Activated naive CD4-positive, alpha-beta T cell treated with anti-CD3 and anti-CD28 coated beads for 36 hours (primary cell): ENCODE results near the gene DNAH5. TPM values are rescaled to one million over a fixed set of nuclear protein-coding genes. Genes with fewer than 3 reads are reported as not detected.
"Not testable (repeated sequence)": the region's sequence is repeated elsewhere in the genome, so short reads cannot be mapped to it uniquely, and the experiment has no call there.

Source experiments
- CTCF ChIA-PET: fragments of 350-600 bp; sonication (Branson Sonifier 250); formaldehyde crosslinking; loops from one replicate; lab custom pipeline; 2021; ENCODE audit warnings: antibody characterized with exemption; lab: Charles Lee
- DNase-seq: peaks from one replicate; pipeline ENCODE4 v3.0.0-alpha.2; 2020
- H3K27ac Mint-ChIP-seq: one replicate; pipeline ENCODE4 v1.8.0; 2021; ENCODE audit warnings: mild to moderate bottlenecking, mixed read lengths
- H3K27me3 Mint-ChIP-seq: one replicate; pipeline ENCODE4 v1.8.0; 2021; ENCODE audit warnings: low read depth, mixed read lengths
- H3K36me3 Mint-ChIP-seq: one replicate; pipeline ENCODE4 v1.8.0; 2021; ENCODE audit warnings: low read depth, mixed read lengths
- H3K4me1 Mint-ChIP-seq: one replicate; pipeline ENCODE4 v1.8.0; 2021; ENCODE audit warnings: low read depth, mixed read lengths
- H3K4me3 Mint-ChIP-seq: one replicate; pipeline ENCODE4 v1.8.0; 2021; ENCODE audit warnings: mild to moderate bottlenecking, moderate library complexity, mixed read lengths
- H3K9me3 Mint-ChIP-seq: one replicate; pipeline ENCODE4 v1.8.0; 2021; ENCODE audit warnings: mixed read lengths
- intact Hi-C: fragments of 100-400 bp; cut with micrococcal nuclease; formaldehyde crosslinking; loops from one replicate; pipeline ENCODE4 v1.15.1; 2023
- total RNA-seq, 2 experiments: library from RNA; stranded (reverse); gene quantifications; one replicate each; pipeline ENCODE4 v1.2.3, GENCODE V29; 2021

The DNAH5 gene
- total RNA-seq, 2 experiments from 2014 or later: not detected

- Mint-ChIP-seq H3K27ac (no peak overlapping the region), H3K4me3 (no peak overlapping the region), H3K36me3 (no peaks in the 10 kb centered on the region), H3K4me1 (no peaks in the 10 kb centered on the region), H3K27me3 (no peaks in the 10 kb centered on the region), H3K9me3 (peaks cover 8% of the 10 kb centered on the region)
- intact Hi-C loops: no loop called here
- CTCF ChIA-PET: no interaction called here
- no peak for DNase-seq
Measured at GRCh38 chr5:13804336-13804735, 140.2 kb downstream of the DNAH5 start.

- CTCF ChIA-PET, H3K4me3 Mint-ChIP-seq: not testable (repeated sequence)
Measured at GRCh38 chr5:13798569-13798968, 145.9 kb downstream of the DNAH5 start.

DNA sequence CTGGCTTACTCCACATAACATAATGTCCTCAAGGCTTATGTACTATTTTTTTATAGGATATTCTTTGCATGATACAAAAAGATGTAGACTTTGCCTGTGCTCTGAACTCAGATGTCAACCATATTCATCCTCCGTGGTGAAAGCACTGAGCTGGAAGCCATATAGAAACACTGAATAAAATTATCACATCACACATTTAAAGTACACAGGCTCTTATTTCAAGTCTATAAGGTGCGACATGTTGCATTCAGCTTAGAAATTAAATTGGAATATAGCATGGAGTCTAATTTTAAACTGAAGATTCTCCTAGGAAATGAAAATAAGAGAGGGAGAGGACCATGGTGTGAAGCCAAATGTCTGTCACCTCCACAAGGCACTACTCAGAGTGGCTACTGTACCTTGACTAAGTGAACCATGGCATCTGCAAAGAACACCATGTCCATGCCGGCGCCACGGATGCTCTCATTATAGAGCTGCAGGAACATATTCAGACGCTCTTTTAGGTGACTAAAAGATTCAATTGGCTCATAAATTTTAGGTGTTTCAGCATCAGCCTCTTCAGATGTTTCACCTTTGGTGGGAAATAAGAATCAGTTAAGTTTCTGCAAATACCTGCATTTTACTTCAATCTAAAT lies 158.6 kb downstream of the DNAH5 start:
- H3K4me3 Mint-ChIP-seq: no peak overlapping the region
- no peaks in the 10 kb centered on the region for H3K4me1 Mint-ChIP-seq
- no peaks in the 10 kb centered on the region for H3K9me3 Mint-ChIP-seq
- DNase-seq: no peak
- intact Hi-C loops: loop anchor here (10.0 kb wide), 1 partner anchor 169 kb away; no protein-coding TSS in a partner anchor
- no peaks in the 10 kb centered on the region for H3K36me3 Mint-ChIP-seq
- H3K27me3 Mint-ChIP-seq: no peaks in the 10 kb centered on the region
- CTCF ChIA-PET: no interaction called here
- no peak overlapping the region for H3K27ac Mint-ChIP-seq

More at GRCh38 chr5:13798569-13798968, 145.9 kb downstream of the DNAH5 start:
- intact Hi-C loops, H3K4me1 Mint-ChIP-seq, DNase-seq, H3K36me3 Mint-ChIP-seq, H3K27me3 Mint-ChIP-seq, H3K27ac Mint-ChIP-seq: not testable (repeated sequence)
- peaks cover 14% of the 10 kb centered on the region for H3K9me3 Mint-ChIP-seq

- peaks cover 3% of the 10 kb centered on the region for H3K9me3 Mint-ChIP-seq
- DNase-seq: no peak
- no peaks in the 10 kb centered on the region for H3K36me3 Mint-ChIP-seq
- H3K4me3 Mint-ChIP-seq: no peak overlapping the region
- no peak overlapping the region for H3K27ac Mint-ChIP-seq
- no peaks in the 10 kb centered on the region for H3K27me3 Mint-ChIP-seq
- intact Hi-C loops: loop anchor here (10.0 kb wide), 1 partner anchor 171 kb away; no protein-coding TSS in a partner anchor
- CTCF ChIA-PET: no interaction called here
- H3K4me1 Mint-ChIP-seq: no peaks in the 10 kb centered on the region
Measured at GRCh38 chr5:13783726-13784125, 160.8 kb downstream of the DNAH5 start.

DNA sequence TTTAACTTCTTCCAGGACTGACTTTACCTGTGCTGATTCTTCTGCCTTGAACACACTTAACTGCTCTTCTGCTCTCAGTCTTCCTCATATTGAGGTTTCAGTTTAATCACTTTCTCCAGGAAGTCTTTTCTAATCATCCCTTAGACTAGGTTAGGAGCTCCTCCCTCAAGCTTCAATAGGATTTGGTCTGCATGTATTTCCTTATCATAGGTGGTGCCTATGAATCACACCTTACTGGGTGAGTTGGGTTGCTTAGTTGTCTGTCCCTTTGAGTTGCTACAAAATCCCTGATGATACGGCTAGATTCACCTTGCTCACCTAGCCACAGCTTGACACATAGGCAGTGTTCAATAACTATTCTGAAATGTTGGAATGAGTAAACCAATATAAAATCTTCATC lies 164.4 kb downstream of the DNAH5 start:
- Mint-ChIP-seq H3K27ac (no peak overlapping the region), H3K9me3 (peaks cover 3% of the 10 kb centered on the region), H3K4me3 (no peak overlapping the region), H3K4me1 (no peaks in the 10 kb centered on the region), H3K27me3 (no peaks in the 10 kb centered on the region), H3K36me3 (no peaks in the 10 kb centered on the region)
- intact Hi-C loops: loop anchor here (10.0 kb wide), 1 partner anchor 175 kb away; no protein-coding TSS in a partner anchor
- CTCF ChIA-PET: no interaction called here
- no peak for DNase-seq

DNA sequence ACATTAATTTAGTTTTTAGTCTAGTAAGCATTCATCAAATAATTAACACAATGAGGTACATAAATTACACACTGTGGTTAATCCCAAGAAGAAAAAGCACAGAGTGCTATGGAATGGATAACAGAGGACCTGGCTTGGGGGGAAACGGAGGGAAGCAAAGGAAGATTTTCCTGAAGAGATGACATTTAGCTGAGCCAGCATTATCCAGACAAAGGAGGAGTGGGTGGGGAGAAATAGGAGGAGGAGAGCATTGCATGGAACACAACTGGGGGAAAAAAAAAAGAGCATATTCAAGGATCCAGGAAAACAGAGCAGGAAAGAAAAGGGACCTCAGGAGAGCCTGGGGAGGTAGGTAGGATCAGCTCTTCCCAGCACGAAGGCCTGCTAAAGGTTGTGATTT lies 170.8 kb downstream of the DNAH5 start:
- no peaks in the 10 kb centered on the region for H3K36me3 Mint-ChIP-seq
- no peak overlapping the region for H3K27ac Mint-ChIP-seq
- H3K9me3 Mint-ChIP-seq: no peaks in the 10 kb centered on the region
- no peak overlapping the region for H3K4me3 Mint-ChIP-seq
- CTCF ChIA-PET: interaction anchor here (0.7 to 1.1 kb wide), 2 partner anchors 9 to 214 kb away, joined by 3 to 7 read pairs; no protein-coding TSS in a partner anchor
- H3K4me1 Mint-ChIP-seq: no peaks in the 10 kb centered on the region
- intact Hi-C loops: no loop called here
- DNase-seq: no peak
- H3K27me3 Mint-ChIP-seq: no peaks in the 10 kb centered on the region

- H3K4me1 Mint-ChIP-seq: no peaks in the 10 kb centered on the region
- H3K27ac Mint-ChIP-seq: no peak overlapping the region
- no peak overlapping the region for H3K4me3 Mint-ChIP-seq
- H3K9me3 Mint-ChIP-seq: no peaks in the 10 kb centered on the region
- H3K27me3 Mint-ChIP-seq: no peaks in the 10 kb centered on the region
- intact Hi-C loops: no loop called here
- DNase-seq: no peak
- CTCF ChIA-PET: no interaction called here
- H3K36me3 Mint-ChIP-seq: no peaks in the 10 kb centered on the region
Measured at GRCh38 chr5:13771011-13771571, 173.4 kb downstream of the DNAH5 start.

DNA sequence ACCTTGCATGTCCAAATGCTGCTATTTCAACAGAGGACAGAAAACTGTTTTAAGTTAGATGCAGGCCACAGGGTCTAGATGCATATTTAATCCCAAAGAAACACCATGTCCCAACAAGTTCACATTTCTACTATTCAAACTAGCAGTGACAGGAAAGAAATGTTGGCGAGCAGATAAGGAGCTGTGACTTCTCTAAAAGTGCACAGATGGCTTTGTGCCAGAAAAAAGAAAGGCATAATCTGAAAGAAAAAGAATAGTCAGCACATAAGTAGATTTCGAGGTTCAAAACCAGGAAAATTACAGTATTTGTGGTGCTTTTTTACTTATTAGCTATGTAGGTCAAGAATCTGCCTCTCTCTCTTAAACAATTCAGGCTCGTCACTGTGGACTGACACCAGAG lies 178.3 kb downstream of the DNAH5 start:
- DNase-seq: no peak
- Mint-ChIP-seq H3K9me3 (no peaks in the 10 kb centered on the region), H3K36me3 (no peaks in the 10 kb centered on the region), H3K27ac (no peak overlapping the region), H3K4me3 (no peak overlapping the region), H3K4me1 (no peaks in the 10 kb centered on the region), H3K27me3 (no peaks in the 10 kb centered on the region)
- CTCF ChIA-PET: no interaction called here
- intact Hi-C loops: no loop called here

GRCh38 chr5:13763719-13764118 lies 180.8 kb downstream of the DNAH5 start:
- CTCF ChIA-PET: no interaction called here
- Mint-ChIP-seq H3K36me3 (no peaks in the 10 kb centered on the region), H3K27ac (no peak overlapping the region), H3K4me3 (no peak overlapping the region), H3K4me1 (no peaks in the 10 kb centered on the region), H3K9me3 (no peaks in the 10 kb centered on the region), H3K27me3 (no peaks in the 10 kb centered on the region)
- intact Hi-C loops: no loop called here
- no peak for DNase-seq

DNA sequence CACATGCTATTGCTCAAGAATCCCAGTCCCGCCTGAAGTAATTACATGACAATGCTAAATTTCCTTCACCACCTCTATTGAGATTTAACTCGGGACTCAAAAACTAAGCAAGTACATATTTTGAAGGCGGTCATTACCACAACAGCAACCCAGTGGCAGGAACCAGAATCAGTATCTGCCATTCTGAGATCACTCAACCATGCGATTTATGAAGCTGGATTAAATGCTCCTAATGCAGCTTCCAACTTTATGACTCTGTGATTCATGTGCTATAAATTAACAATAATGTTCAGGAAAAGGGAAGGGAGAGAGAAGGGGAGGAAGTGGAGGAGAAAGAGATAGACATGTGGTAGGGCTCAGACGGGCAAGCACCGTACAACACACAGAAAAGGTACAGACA lies 194.7 kb downstream of the DNAH5 start:
- H3K9me3 Mint-ChIP-seq: no peaks in the 10 kb centered on the region
- no peak overlapping the region for H3K27ac Mint-ChIP-seq
- no peaks in the 10 kb centered on the region for H3K4me1 Mint-ChIP-seq
- no peak overlapping the region for H3K4me3 Mint-ChIP-seq
- intact Hi-C loops: no loop called here
- H3K27me3 Mint-ChIP-seq: no peaks in the 10 kb centered on the region
- CTCF ChIA-PET: no interaction called here
- H3K36me3 Mint-ChIP-seq: no peaks in the 10 kb centered on the region
- DNase-seq: no peak

DNA sequence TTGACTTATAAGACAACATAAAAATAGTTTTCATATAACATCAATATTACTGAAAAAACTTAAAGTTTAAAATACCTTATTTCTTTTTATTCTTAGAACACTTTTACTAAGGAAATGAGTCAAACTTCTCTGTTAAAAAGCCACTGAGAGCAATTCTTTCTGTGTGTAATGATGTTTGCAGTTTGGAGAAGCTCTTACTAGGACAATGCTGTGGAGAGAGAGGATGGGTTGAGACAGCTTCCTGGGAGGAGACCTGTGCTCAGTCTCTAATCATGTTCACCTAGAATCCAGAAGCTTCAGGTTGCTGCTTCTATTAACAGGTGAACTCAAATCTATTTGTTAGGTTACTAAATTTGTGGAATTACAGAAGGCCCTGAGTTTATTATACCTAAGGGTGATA lies 198.5 kb downstream of the DNAH5 start:
- no peaks in the 10 kb centered on the region for H3K27me3 Mint-ChIP-seq
- intact Hi-C loops: no loop called here
- no peak overlapping the region for H3K27ac Mint-ChIP-seq
- H3K4me1 Mint-ChIP-seq: no peaks in the 10 kb centered on the region
- DNase-seq: no peak
- CTCF ChIA-PET: no interaction called here
- no peak overlapping the region for H3K4me3 Mint-ChIP-seq
- no peaks in the 10 kb centered on the region for H3K9me3 Mint-ChIP-seq
- H3K36me3 Mint-ChIP-seq: no peaks in the 10 kb centered on the region

- Mint-ChIP-seq H3K4me1 (no peaks in the 10 kb centered on the region), H3K36me3 (no peaks in the 10 kb centered on the region), H3K9me3 (no peaks in the 10 kb centered on the region), H3K4me3 (no peak overlapping the region), H3K27me3 (no peaks in the 10 kb centered on the region), H3K27ac (no peak overlapping the region)
- intact Hi-C loops: no loop called here
- CTCF ChIA-PET: no interaction called here
- DNase-seq: no peak
Measured at GRCh38 chr5:13745508-13745907, 199.0 kb downstream of the DNAH5 start.

- Mint-ChIP-seq H3K36me3 (no peaks in the 10 kb centered on the region), H3K4me1 (no peaks in the 10 kb centered on the region), H3K27me3 (no peaks in the 10 kb centered on the region), H3K27ac (no peak overlapping the region), H3K4me3 (no peak overlapping the region), H3K9me3 (peaks cover 11% of the 10 kb centered on the region)
- DNase-seq: no peak
- intact Hi-C loops: no loop called here
- CTCF ChIA-PET: no interaction called here
Measured at GRCh38 chr5:13740471-13740870, 204.0 kb downstream of the DNAH5 start.
